A673 (cell line): ENCODE measurements around the gene RHOB. TPM values are rescaled to one million over a fixed set of nuclear protein-coding genes. Genes with fewer than 3 reads are reported as not detected.

Experiments used
- BruUV-seq: library from RNA; stranded (reverse); fragments of 400-500 nt; replicated peaks from 2 replicates; lab custom pipeline; 2021; lab: Mats Ljungman, UMichigan
- CTCF ChIA-PET: fragments of 300-600 bp; sonication (Branson Sonifier 250); formaldehyde crosslinking; loops from one replicate; lab custom pipeline; 2022; ENCODE audit warnings: antibody characterized with exemption; lab: Charles Lee
- POLR2A ChIA-PET: fragments of 300-600 bp; sonication (Branson Sonifier 250); formaldehyde crosslinking; loops from one replicate; lab custom pipeline; 2022; ENCODE audit warnings: antibody characterized with exemption; ENCODE audit not compliant: low non-redundant PET; lab: Charles Lee
- DNase-seq: peaks from one replicate; pipeline ENCODE4 v3.0.0-alpha.2; 2015; ENCODE audit warnings: low spot score
- H3K27ac ChIP-seq: fragments of 200-600 bp; sonication (generic); 2 replicates; pipeline ENCODE4 v1.5.1; 2016; ENCODE audit warnings: mixed run types, low read depth, mild to moderate bottlenecking, mixed read lengths, antibody characterized with exemption, low read length; ENCODE audit not compliant: poor library complexity, severe bottlenecking
- H3K27me3 ChIP-seq: fragments of 200-600 bp; sonication (generic); replicated peaks from 2 replicates; pipeline ENCODE4 v1.6.1; 2017; ENCODE audit warnings: mixed run types, low read depth, mild to moderate bottlenecking, mixed read lengths, antibody characterized with exemption, low read length; ENCODE audit not compliant: insufficient read depth, poor library complexity
- H3K36me3 ChIP-seq: fragments of 200-600 bp; sonication (generic); 2 replicates; pipeline ENCODE4 v1.6.1; 2016; ENCODE audit warnings: mixed run types, mild to moderate bottlenecking, mixed read lengths, antibody characterized with exemption, low read length; ENCODE audit not compliant: insufficient read depth, poor library complexity, severe bottlenecking
- H3K4me1 ChIP-seq: fragments of 200-600 bp; sonication (generic); 2 replicates; pipeline ENCODE4 v1.6.1; 2017; ENCODE audit warnings: mixed run types, mild to moderate bottlenecking, mixed read lengths, antibody characterized with exemption, low read length; ENCODE audit not compliant: insufficient read depth, poor library complexity, severe bottlenecking
- H3K4me3 ChIP-seq: fragments of 200-600 bp; sonication (generic); 2 replicates; pipeline ENCODE4 v1.5.1; 2016; ENCODE audit warnings: low read depth, mixed run types, mild to moderate bottlenecking, mixed read lengths, low read length; ENCODE audit not compliant: poor library complexity, severe bottlenecking
- H3K9me3 ChIP-seq: fragments of 200-600 bp; sonication (generic); 2 replicates; pipeline ENCODE4 v1.6.1; 2016; ENCODE audit warnings: mixed run types, low read depth, mild to moderate bottlenecking, mixed read lengths, antibody characterized with exemption, low read length; ENCODE audit not compliant: poor library complexity, severe bottlenecking
- EZH2 ChIP-seq: fragments of 200-600 bp; sonication (generic); IDR thresholded peaks from 2 replicates; pipeline ENCODE4 v1.6.1; 2017; ENCODE audit warnings: borderline replicate concordance, low read depth, mild to moderate bottlenecking, mixed read lengths, antibody characterized with exemption, low read length; ENCODE audit not compliant: poor library complexity, severe bottlenecking
- intact Hi-C: fragments of 100-400 bp; cut with micrococcal nuclease; formaldehyde crosslinking; loops from one replicate; pipeline ENCODE4 v1.10.0; 2022; ENCODE audit not compliant: unreplicated experiment
- total RNA-seq: library from RNA; stranded (reverse); gene quantifications from 2 replicates; pipeline ENCODE4 v1.2.3, GENCODE V29; 2021
- TF ChIP-seq, protein P1 (sequence below): fragments of 300-800, 200-600 bp; sonication (generic); conservative IDR thresholded peaks from 2 replicates; pipeline ENCODE4 v1.5.1; 2017; ENCODE audit warnings: low read depth, mild to moderate bottlenecking, antibody characterized with exemption, low read length, moderate library complexity, mixed read lengths

The RHOB gene
- total RNA-seq, 1 experiment from 2014 or later = 31.5 TPM

DNA sequence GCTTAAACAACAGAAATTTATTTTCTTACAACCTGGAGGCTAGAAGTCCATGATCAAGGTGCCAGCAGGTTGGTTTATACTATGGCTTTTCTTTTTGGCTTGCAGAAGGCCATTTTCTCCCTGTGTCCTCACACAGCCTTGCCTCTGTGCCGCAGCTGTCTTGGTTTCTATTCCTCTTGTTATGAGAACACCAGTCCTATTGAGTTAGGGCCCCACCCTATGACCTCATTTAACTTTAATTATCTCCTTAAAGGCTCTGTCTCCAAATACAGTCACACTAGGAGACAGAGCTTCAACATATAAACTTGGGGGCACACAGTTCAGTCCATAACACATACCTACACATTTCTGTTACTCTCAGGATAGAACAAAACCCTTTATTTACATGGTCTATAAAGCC is 17.3 kb upstream of the RHOB start:
- TF ChIP-seq, protein P1, sequence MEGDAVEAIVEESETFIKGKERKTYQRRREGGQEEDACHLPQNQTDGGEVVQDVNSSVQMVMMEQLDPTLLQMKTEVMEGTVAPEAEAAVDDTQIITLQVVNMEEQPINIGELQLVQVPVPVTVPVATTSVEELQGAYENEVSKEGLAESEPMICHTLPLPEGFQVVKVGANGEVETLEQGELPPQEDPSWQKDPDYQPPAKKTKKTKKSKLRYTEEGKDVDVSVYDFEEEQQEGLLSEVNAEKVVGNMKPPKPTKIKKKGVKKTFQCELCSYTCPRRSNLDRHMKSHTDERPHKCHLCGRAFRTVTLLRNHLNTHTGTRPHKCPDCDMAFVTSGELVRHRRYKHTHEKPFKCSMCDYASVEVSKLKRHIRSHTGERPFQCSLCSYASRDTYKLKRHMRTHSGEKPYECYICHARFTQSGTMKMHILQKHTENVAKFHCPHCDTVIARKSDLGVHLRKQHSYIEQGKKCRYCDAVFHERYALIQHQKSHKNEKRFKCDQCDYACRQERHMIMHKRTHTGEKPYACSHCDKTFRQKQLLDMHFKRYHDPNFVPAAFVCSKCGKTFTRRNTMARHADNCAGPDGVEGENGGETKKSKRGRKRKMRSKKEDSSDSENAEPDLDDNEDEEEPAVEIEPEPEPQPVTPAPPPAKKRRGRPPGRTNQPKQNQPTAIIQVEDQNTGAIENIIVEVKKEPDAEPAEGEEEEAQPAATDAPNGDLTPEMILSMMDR = no peak
- TF ChIP-seq EZH2 = no peak
- CTCF ChIA-PET = no interaction called here
- H3K27ac ChIP-seq = no peak overlapping the region
- H3K4me3 ChIP-seq = no peak overlapping the region
- H3K9me3 ChIP-seq = no peaks in the 10 kb centered on the region
- H3K36me3 ChIP-seq = no peaks in the 10 kb centered on the region
- no peak for DNase-seq
- no peaks in the 10 kb centered on the region for H3K4me1 ChIP-seq
- BruUV-seq = no TSS peak
- intact Hi-C loops = no loop called here
- POLR2A ChIA-PET = no interaction called here
- H3K27me3 ChIP-seq = no peaks in the 10 kb centered on the region

DNA sequence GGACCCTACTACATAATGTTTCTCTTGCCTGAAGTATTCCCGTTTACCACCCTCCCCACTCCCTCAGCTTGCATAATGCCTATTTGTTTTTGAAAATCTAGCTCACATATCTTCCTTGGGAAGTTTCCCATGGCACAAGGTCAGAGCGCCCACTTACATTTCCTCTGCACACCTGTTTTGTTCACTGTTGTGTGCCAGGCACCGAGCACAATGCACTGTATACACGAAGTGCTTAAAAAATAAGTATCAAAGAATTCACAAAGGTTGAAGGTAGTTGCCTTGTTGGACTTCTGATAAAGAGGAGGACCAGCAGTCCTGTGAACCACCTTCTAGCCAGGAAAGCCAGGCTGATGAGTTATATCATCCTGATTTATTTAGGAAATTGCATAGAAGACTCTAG is 16.8 kb upstream of the RHOB start:
- ChIA-PET CTCF (no interaction called here), POLR2A (no interaction called here)
- no TSS peak for BruUV-seq
- Histone ChIP-seq H3K27ac (no peak overlapping the region), H3K4me3 (no peak overlapping the region), H3K36me3 (no peaks in the 10 kb centered on the region), H3K27me3 (no peaks in the 10 kb centered on the region), H3K9me3 (no peaks in the 10 kb centered on the region), H3K4me1 (no peaks in the 10 kb centered on the region)
- TF ChIP-seq, protein P1 = no peak
- TF ChIP-seq EZH2 = no peak
- intact Hi-C loops = no loop called here
- no peak for DNase-seq

DNA sequence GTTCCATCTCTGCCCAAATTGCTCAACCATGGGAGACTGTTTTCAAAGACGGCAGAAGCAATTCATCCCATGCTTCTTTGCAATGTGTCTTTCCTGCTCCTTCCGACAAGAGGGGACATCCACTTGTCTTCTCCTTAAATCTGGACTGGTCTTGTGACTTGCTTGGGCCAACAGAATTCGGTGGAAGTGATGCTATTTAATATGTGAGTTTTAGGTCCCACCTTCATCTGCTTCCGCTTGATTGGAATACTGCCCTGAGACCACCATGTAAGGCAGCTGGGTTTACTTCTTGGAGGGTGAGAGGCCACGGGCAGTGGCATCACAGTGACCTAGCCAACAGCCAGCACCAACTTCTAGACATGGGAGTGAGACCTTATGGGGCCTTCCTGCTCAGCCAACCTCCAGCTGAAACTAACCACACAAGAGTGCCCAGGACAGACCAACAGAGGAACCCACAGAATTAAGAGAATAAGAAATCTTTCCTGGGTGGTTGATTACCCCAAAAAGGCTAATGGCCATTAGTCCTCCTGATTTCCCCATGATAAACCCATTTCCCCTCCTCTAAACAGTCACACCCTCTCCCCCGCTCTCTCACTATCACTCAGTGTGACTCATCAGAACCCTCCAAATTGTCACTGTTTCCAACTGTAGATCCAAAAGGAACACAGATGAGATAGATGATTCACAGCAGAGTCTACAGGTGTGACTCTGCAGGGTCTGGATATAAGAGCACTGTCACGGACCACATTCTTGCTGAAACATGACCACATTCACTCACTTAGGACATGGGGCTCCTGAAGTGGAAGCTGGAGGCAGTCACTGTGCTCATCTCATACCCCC is 16.2 kb upstream of the RHOB start:
- ChIA-PET CTCF (no interaction called here), POLR2A (no interaction called here)
- H3K27ac ChIP-seq = no peak overlapping the region
- H3K4me3 ChIP-seq = no peak overlapping the region
- no peaks in the 10 kb centered on the region for H3K27me3 ChIP-seq
- no peaks in the 10 kb centered on the region for H3K9me3 ChIP-seq
- no peak for DNase-seq
- H3K36me3 ChIP-seq = no peaks in the 10 kb centered on the region
- intact Hi-C loops = no loop called here
- no peaks in the 10 kb centered on the region for H3K4me1 ChIP-seq
- TF ChIP-seq EZH2 = no peak
- TF ChIP-seq, protein P1 = no peak
- no TSS peak for BruUV-seq
